Esophagus (tissue), 2 donors: ENCODE data around the gene WBP1L. TPM values are rescaled to one million over a fixed set of nuclear protein-coding genes. Genes with fewer than 3 reads are reported as not detected.
"Not testable (repeated sequence)": the region's sequence is repeated elsewhere in the genome, so short reads cannot be mapped to it uniquely, and the experiment has no call there.

Experiments used
- H3K27ac ChIP-seq, 2 donors: one replicate each; pipeline ENCODE4 v1.5.1; 2013; ENCODE audit warnings: low read depth in 2 of 2, mild to moderate bottlenecking in 2 of 2, inconsistent platforms in 1 of 2, low read length in 1 of 2, moderate library complexity in 1 of 2
- H3K27me3 ChIP-seq, 2 donors: one replicate each; pipeline ENCODE4 v1.6.1; 2013; ENCODE audit warnings: low read length in 2 of 2, control low read depth in 1 of 2, mild to moderate bottlenecking in 1 of 2; ENCODE audit not compliant: insufficient read depth in 2 of 2, control insufficient read depth in 1 of 2
- H3K36me3 ChIP-seq, 2 donors: one replicate each; pipeline ENCODE4 v1.6.1; 2013; ENCODE audit warnings: low read length in 1 of 2; ENCODE audit not compliant: control insufficient read depth in 2 of 2, insufficient read depth in 2 of 2
- H3K4me1 ChIP-seq, 2 donors: one replicate each; pipeline ENCODE4 v1.6.1; 2013; ENCODE audit warnings: low read length in 1 of 2; ENCODE audit not compliant: control insufficient read depth in 2 of 2, insufficient read depth in 2 of 2
- H3K4me3 ChIP-seq, 2 donors: one replicate each; pipeline ENCODE4 v1.5.1; 2013; ENCODE audit warnings: low read length in 2 of 2, mild to moderate bottlenecking in 2 of 2, low read depth in 1 of 2, moderate library complexity in 1 of 2
- H3K9me3 ChIP-seq, 2 donors: one replicate each; pipeline ENCODE4 v1.6.1; 2013; ENCODE audit warnings: mild to moderate bottlenecking in 2 of 2, low read depth in 1 of 2, low read length in 1 of 2, moderate library complexity in 1 of 2; ENCODE audit not compliant: control insufficient read depth in 2 of 2, insufficient read depth in 1 of 2
- WGBS, 2 donors: extraction: QIAGEN DNeasy Blood & Tissue Kit; methylation state at CpG; one replicate each; pipeline ENCODE4 v1.1.7; 2013; 5-methylcytosine and 5-hydroxymethylcytosine counted together
- polyA plus RNA-seq, 2 donors: library from polyadenylated mRNA; stranded (reverse); fragments of 200-250 nt; gene quantifications; one replicate each; pipeline ENCODE4 v1.2.3, GENCODE V29; 2013
- donor health status: healthy with polysubstance abuse.
- donor health status: Bipolar disorder and iron deficiency.

WBP1L gene
- polyA plus RNA-seq, 2 donors: 13.4 to 17.1 TPM

GRCh38 chr10:102712089-102712488, 31.7 kb upstream of the WBP1L start:
- H3K27me3 ChIP-seq: no peaks in the 10 kb centered on the region
- H3K4me3 ChIP-seq: no peak overlapping the region
- H3K27ac ChIP-seq: no peak overlapping the region
- peaks cover 0 to 2% of the 10 kb centered on the region in 2 donors for H3K4me1 ChIP-seq
- H3K9me3 ChIP-seq: no peaks in the 10 kb centered on the region
- 67 to 72% methylated on average over 4 of the region's 4 CpGs for WGBS, 2 donors
- H3K36me3 ChIP-seq: no peaks in the 10 kb centered on the region

- Histone ChIP-seq H3K36me3 (no peaks in the 10 kb centered on the region), H3K9me3 (no peaks in the 10 kb centered on the region), H3K4me3 (peak overlapping the region; percentile 68 to 92), H3K4me1 (peaks cover 0 to 2% of the 10 kb centered on the region in 2 donors), H3K27me3 (no peaks in the 10 kb centered on the region), H3K27ac (peak overlapping the region in 1 of 2 donors; percentile 66)
- 7 to 8% methylated on average over 8 of the region's 8 CpGs for WGBS, 2 donors
Measured at GRCh38 chr10:102712843-102713538, 30.8 kb upstream of the WBP1L start.

GRCh38 chr10:102713539-102713813, 30.3 kb upstream of the WBP1L start:
- Histone ChIP-seq H3K27ac (peak overlapping the region; percentile 66 to 93), H3K36me3 (no peaks in the 10 kb centered on the region), H3K4me1 (peaks cover 0 to 2% of the 10 kb centered on the region in 2 donors), H3K9me3 (no peaks in the 10 kb centered on the region), H3K4me3 (peak overlapping the region; percentile 68 to 92), H3K27me3 (no peaks in the 10 kb centered on the region)
- WGBS, 2 donors: 1% methylated on average over 12 to 13 of the region's 13 CpGs

- 0 to 1% methylated on average over 59 to 62 of the region's 62 CpGs for WGBS, 2 donors
- Histone ChIP-seq H3K4me1 (peaks cover 0 to 2% of the 10 kb centered on the region in 2 donors), H3K4me3 (peak within 1 kb of the TSS; percentile 68 to 92)
Measured at GRCh38 chr10:102713814-102714620, 29.7 kb upstream of the WBP1L start, which contains the start of gene ARL3. TSS of gene ARL3 (minus strand) at chr10:102714397. CDS start at chr10:102714275, 122 bp downstream.

GRCh38 chr10:102714621-102715455, 28.9 kb upstream of the WBP1L start, which contains the start of gene SFXN2:
TSS of gene SFXN2 (plus strand) at chr10:102714636. CDS start at chr10:102726637, 12,001 bp downstream.
- 4% methylated on average over 46 of the region's 46 CpGs for WGBS, 2 donors
- H3K36me3 ChIP-seq: no peaks in the 10 kb centered on the region
- H3K27me3 ChIP-seq: no peaks in the 10 kb centered on the region
- no peaks in the 10 kb centered on the region for H3K9me3 ChIP-seq
- peak within 1 kb of the TSS; percentile 68 to 92 for H3K4me3 ChIP-seq
- peak within 1 kb of the TSS; percentile 66 to 93 for H3K27ac ChIP-seq
- H3K4me1 ChIP-seq: peaks cover 0 to 2% of the 10 kb centered on the region in 2 donors

More at GRCh38 chr10:102713814-102714620, 29.7 kb upstream of the WBP1L start, which contains the start of gene ARL3:
- Histone ChIP-seq H3K27me3 (no peaks in the 10 kb centered on the region), H3K27ac (peak within 1 kb of the TSS; percentile 66 to 93), H3K36me3 (no peaks in the 10 kb centered on the region), H3K9me3 (no peaks in the 10 kb centered on the region)

GRCh38 chr10:102715880-102716279, 27.9 kb upstream of the WBP1L start:
- no peak overlapping the region for H3K27ac ChIP-seq
- H3K27me3 ChIP-seq: no peaks in the 10 kb centered on the region
- H3K4me3 ChIP-seq: no peak overlapping the region
- 88 to 94% methylated on average over 1 of the region's 1 CpG for WGBS, 2 donors
- no peaks in the 10 kb centered on the region for H3K9me3 ChIP-seq
- H3K4me1 ChIP-seq: peaks cover 0 to 2% of the 10 kb centered on the region in 2 donors
- H3K36me3 ChIP-seq: no peaks in the 10 kb centered on the region

GRCh38 chr10:102716900-102717565, 26.7 kb upstream of the WBP1L start:
- not testable (repeated sequence) for H3K27ac ChIP-seq, H3K36me3 ChIP-seq, H3K4me3 ChIP-seq, H3K4me1 ChIP-seq, H3K9me3 ChIP-seq, H3K27me3 ChIP-seq
- WGBS, 2 donors: 95 to 96% methylated on average over 18 of the region's 18 CpGs

- H3K4me1 ChIP-seq: peaks cover 0 to 2% of the 10 kb centered on the region in 2 donors
- H3K4me3 ChIP-seq: no peak overlapping the region
- no peaks in the 10 kb centered on the region for H3K27me3 ChIP-seq
- peak overlapping the region in 1 of 2 donors; percentile 7 for H3K27ac ChIP-seq
- 35 to 52% methylated on average over 3 of the region's 3 CpGs for WGBS, 2 donors
- no peaks in the 10 kb centered on the region for H3K36me3 ChIP-seq
- H3K9me3 ChIP-seq: no peaks in the 10 kb centered on the region
Measured at GRCh38 chr10:102718220-102718619, 25.5 kb upstream of the WBP1L start.

- WGBS, 2 donors: 83 to 92% methylated on average over 3 of the region's 3 CpGs
Measured at GRCh38 chr10:102720337-102720736, 23.4 kb upstream of the WBP1L start.

More at GRCh38 chr10:102720337-102720736, 23.4 kb upstream of the WBP1L start:
- H3K4me1 ChIP-seq: no peaks in the 10 kb centered on the region
- no peak overlapping the region for H3K27ac ChIP-seq
- H3K4me3 ChIP-seq: no peak overlapping the region
- H3K27me3 ChIP-seq: no peaks in the 10 kb centered on the region
- no peaks in the 10 kb centered on the region for H3K9me3 ChIP-seq
- H3K36me3 ChIP-seq: no peaks in the 10 kb centered on the region
